K562 (cell line): Measurements from ENCODE around the gene NABP1. TPM values are rescaled to one million over a fixed set of nuclear protein-coding genes. Genes with fewer than 3 reads are reported as not detected.

Source experiments
- polyA plus RNA-seq, 8 experiments: library from polyadenylated mRNA; depleted of rRNA in 4 of 8; stranded (reverse) in 5 of 8; unstranded in 3 of 8; fragments of >200 nt; fragmentation: Nextera tagmentation in 2 of 8; fragmentation: Illumina TruSeq in 1 of 8; extraction: Ambion mirVana in 2 of 8; extraction: Trizol in 1 of 8; gene quantifications; 2 replicates each; pipeline versions ENCODE4 v1.2.1 to v1.2.3, GENCODE V29; 2011 to 2014; ENCODE audit warnings: inconsistent platforms in 1 of 8, missing spikeins in 1 of 8
- total RNA-seq, 7 experiments: library from RNA; depleted of rRNA in 6 of 7; stranded (reverse); fragments of >200 nt in 6 of 7; fragmentation: Illumina TruSeq in 2 of 7; extraction: Trizol in 2 of 7; gene quantifications; 2 replicates each; pipeline versions ENCODE4 v1.2.1 to v1.2.3, GENCODE V29; 2011 to 2021; ENCODE audit warnings: low replicate concordance in 1 of 7
- TF ChIP-seq, protein P1 (sequence below): sonication (generic); formaldehyde crosslinking; IDR thresholded peaks from 2 replicates; pipeline ENCODE4 v1.8.0; 2023; ENCODE audit warnings: missing genetic modification reagents, mild to moderate bottlenecking, borderline replicate concordance
- TF ChIP-seq, protein P2 (sequence below), 3 experiments: fragments of 200-800 bp in 1 of 3; fragments of 250-450 bp in 1 of 3; fragments of 450-650 bp in 1 of 3; sonication (Bioruptor Pico) in 1 of 3; sonication (Bioruptor generic) in 1 of 3; formaldehyde crosslinking in 1 of 3; IDR thresholded peaks; 2 replicates each; pipeline versions ENCODE4 v1.6.1 to v1.8.0; 2016 to 2022; ENCODE audit warnings: mild to moderate bottlenecking in 2 of 3, missing genetic modification characterization in 2 of 3, missing compliant biosample characterization in 1 of 3, moderate library complexity in 1 of 3

The NABP1 gene
- total and polyA plus RNA-seq, 9 of the 15 experiments (the other 6 are each of a cell fraction or from before 2014, with no cell fraction given): 12.8 to 44.0 (median 20.2) TPM

DNA sequence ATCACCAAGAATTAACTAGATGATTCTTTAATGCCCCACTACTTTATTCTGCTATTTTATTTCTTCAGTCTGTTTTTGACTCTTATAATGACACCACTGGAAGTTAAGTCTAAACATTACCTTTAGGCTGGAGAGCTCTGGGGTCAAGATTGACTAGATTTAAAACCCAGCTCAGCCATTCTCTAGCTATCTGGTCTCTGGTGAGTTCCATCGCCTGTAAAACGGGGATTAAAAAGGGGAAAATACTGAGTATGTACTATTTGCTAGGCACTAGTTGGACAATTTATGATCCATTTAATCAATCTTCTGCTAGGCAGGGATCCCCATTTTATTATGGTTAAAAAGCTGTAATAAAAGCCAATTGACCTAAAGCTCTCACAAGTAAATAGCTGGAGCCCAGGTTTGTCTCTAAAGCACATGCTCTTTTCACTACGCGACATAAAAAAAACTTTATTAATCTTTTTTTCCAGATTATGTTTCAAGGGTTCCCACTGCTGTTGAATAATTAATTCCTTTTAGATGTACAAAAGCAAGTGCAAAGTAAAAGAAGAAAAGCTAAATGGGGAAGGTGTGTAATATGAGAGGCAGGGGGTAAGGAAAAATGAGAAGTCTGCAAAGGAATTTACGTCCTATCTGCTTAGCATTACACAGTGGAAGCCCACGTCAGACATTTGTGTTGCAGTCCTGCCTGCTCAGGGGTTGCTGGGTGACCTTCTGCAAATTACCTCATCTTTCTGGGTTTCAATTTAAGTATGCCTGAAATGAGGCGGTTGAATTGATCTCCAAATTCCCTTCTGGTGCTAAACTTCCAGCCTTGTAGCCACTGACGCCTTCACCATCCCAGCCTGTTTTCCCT lies 918 bp upstream of the NABP1 start (continued):
- TF ChIP-seq, protein P1, sequence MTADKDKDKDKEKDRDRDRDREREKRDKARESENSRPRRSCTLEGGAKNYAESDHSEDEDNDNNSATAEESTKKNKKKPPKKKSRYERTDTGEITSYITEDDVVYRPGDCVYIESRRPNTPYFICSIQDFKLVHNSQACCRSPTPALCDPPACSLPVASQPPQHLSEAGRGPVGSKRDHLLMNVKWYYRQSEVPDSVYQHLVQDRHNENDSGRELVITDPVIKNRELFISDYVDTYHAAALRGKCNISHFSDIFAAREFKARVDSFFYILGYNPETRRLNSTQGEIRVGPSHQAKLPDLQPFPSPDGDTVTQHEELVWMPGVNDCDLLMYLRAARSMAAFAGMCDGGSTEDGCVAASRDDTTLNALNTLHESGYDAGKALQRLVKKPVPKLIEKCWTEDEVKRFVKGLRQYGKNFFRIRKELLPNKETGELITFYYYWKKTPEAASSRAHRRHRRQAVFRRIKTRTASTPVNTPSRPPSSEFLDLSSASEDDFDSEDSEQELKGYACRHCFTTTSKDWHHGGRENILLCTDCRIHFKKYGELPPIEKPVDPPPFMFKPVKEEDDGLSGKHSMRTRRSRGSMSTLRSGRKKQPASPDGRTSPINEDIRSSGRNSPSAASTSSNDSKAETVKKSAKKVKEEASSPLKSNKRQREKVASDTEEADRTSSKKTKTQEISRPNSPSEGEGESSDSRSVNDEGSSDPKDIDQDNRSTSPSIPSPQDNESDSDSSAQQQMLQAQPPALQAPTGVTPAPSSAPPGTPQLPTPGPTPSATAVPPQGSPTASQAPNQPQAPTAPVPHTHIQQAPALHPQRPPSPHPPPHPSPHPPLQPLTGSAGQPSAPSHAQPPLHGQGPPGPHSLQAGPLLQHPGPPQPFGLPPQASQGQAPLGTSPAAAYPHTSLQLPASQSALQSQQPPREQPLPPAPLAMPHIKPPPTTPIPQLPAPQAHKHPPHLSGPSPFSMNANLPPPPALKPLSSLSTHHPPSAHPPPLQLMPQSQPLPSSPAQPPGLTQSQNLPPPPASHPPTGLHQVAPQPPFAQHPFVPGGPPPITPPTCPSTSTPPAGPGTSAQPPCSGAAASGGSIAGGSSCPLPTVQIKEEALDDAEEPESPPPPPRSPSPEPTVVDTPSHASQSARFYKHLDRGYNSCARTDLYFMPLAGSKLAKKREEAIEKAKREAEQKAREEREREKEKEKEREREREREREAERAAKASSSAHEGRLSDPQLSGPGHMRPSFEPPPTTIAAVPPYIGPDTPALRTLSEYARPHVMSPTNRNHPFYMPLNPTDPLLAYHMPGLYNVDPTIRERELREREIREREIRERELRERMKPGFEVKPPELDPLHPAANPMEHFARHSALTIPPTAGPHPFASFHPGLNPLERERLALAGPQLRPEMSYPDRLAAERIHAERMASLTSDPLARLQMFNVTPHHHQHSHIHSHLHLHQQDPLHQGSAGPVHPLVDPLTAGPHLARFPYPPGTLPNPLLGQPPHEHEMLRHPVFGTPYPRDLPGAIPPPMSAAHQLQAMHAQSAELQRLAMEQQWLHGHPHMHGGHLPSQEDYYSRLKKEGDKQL (CRISPR knock-in tag): 0 out of 2 replicates have a peak, but pooled peaks have one; percentile 0
- TF ChIP-seq, protein P2, sequence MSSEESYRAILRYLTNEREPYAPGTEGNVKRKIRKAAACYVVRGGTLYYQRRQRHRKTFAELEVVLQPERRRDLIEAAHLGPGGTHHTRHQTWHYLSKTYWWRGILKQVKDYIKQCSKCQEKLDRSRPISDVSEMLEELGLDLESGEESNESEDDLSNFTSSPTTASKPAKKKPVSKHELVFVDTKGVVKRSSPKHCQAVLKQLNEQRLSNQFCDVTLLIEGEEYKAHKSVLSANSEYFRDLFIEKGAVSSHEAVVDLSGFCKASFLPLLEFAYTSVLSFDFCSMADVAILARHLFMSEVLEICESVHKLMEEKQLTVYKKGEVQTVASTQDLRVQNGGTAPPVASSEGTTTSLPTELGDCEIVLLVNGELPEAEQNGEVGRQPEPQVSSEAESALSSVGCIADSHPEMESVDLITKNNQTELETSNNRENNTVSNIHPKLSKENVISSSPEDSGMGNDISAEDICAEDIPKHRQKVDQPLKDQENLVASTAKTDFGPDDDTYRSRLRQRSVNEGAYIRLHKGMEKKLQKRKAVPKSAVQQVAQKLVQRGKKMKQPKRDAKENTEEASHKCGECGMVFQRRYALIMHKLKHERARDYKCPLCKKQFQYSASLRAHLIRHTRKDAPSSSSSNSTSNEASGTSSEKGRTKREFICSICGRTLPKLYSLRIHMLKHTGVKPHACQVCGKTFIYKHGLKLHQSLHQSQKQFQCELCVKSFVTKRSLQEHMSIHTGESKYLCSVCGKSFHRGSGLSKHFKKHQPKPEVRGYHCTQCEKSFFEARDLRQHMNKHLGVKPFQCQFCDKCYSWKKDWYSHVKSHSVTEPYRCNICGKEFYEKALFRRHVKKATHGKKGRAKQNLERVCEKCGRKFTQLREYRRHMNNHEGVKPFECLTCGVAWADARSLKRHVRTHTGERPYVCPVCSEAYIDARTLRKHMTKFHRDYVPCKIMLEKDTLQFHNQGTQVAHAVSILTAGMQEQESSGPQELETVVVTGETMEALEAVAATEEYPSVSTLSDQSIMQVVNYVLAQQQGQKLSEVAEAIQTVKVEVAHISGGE (CRISPR knock-in tag; IDR thresholded peaks at IDR 0.05): 0 out of 6 replicates have a peak, but pooled peaks of 1 of the 3 experiments have one; percentile 7
